Activated CD4-positive, alpha-beta T cell treated with anti-CD3 and anti-CD28 coated beads, Interleukin-2, Interleukin-6, amounts not matched to agents 100 ng/mL and 50 ng/mL, durations not matched to agents 16 hours and 8 hours (primary cell): ENCODE results near the gene UBQLN4.

ENCODE experiments used
- DNase-seq: peaks from one replicate; pipeline ENCODE4 v3.0.0-alpha.2; 2020

Gene UBQLN4

DNA sequence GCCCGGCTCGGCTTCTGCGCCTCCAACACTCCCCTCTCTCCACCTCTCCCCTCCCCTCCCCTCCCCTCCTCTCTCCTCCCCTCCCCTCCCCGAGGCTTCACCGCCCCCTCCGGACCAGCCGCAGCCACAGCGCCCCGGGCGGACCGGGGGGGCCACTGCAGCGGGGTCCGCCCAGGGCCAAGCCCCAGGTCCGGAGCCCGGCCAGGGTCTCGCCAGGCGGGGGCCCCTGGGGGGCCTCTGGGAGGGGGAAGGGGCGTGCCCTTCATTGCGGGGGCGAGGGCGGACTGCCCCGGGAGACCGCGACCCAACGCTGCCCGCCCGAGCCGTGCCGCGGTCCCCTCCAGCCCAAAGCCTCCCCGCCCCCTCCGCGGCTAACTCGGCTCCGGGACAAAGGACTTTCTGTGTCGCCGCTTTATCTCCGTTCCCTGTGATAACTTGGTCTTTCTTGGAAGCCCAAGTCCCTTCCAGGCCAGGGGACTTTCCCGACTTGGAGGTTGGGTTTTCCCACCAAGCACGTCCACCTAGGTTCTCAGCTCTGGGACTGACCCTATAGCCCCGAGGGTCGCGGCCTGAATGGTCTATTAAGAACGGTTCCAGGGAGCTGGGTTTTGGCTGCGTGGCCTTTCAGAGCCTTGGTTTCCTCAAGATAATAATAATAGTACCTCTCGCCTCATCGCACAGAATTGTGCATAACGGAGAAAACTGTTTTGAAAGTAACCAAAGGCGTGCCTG is at the start of gene UBQLN4:
Gene UBQLN4, minus strand, starts transcription at position 31 of the 732 bp plus-strand sequence. CDS start 97 bp downstream, outside the sequence.
- peak; percentile 94 for DNase-seq

GRCh38 chr1:156102633-156103511 is 49.3 kb upstream of the UBQLN4 start:
- DNase-seq: no peak

- no peak for DNase-seq
Measured at GRCh38 chr1:156101880-156102279, 48.3 kb upstream of the UBQLN4 start.

- DNase-seq: no peak
Measured at GRCh38 chr1:156100205-156100995, 46.8 kb upstream of the UBQLN4 start.

GRCh38 chr1:156099282-156099681 is 45.7 kb upstream of the UBQLN4 start:
- no peak for DNase-seq

- no peak for DNase-seq
Measured at GRCh38 chr1:156098784-156099183, 45.2 kb upstream of the UBQLN4 start.

- peak; percentile 81 for DNase-seq
Measured at GRCh38 chr1:156097499-156098178, 44.0 kb upstream of the UBQLN4 start.

DNA sequence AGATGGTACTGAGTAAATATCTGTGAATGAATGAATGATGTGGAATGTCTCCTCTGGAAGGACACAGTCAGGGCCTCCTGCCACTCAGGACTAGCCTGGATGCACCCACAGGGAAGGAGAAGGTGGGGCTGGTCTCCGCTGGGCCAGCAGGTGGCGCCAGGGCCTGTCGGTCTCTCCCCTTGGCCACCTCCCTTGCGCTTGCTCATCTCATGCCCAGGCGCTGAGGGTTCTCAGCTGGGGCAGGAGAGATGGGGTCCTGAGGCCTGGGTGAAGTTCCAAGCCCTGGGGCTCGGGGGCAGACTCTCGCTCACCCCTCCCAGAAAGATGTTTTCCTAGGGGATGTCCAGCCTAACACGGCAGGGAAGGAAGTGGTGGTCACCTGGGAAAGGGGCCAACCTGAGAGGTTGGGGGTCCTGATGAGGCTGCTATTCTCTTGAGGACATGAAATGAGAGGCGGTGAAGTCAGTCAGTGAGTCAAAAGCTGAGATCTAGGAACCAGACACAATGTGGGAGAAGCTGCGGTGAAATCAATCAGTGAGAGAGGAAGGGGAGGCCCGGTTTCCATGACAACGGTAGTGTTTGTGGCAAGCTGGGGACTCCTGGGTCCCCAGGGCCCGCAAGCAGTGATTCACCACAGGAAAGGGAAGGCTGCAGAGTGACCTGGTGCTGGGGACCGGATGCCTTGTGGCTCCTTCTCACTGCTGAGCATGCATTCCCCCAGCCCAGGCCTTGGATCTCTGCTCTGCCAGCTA is 43.2 kb upstream of the UBQLN4 start:
- peak; percentile 98 for DNase-seq

DNA sequence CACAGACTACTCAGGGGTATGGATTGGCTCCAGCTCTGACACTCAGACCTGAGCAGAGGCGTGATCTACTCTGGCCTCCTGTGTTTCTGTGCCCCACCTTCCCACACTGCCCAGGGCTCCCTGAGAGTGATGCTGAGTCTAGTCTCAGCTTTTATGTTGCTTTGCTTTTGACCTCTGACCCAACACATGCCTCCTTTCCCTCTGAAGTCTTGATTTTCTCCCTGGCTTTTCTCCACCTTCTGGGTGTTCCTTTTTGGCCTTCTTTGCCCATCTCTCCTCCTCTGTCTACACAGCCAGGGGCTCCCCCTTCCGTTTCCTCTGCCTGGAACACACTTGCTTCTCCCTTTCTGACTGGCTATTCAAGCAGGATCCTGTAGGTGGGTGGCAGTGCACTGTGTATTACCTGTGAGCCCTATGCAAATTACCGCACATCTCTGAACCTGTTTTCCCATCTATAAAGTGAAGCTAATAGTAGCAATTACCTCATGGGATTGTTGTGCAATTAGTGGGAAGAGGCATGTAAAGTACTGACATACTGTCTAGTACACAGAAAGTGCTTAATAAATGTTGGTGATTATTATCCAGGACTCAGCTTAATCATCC is 42.4 kb upstream of the UBQLN4 start:
- DNase-seq: peak; percentile 58

DNA sequence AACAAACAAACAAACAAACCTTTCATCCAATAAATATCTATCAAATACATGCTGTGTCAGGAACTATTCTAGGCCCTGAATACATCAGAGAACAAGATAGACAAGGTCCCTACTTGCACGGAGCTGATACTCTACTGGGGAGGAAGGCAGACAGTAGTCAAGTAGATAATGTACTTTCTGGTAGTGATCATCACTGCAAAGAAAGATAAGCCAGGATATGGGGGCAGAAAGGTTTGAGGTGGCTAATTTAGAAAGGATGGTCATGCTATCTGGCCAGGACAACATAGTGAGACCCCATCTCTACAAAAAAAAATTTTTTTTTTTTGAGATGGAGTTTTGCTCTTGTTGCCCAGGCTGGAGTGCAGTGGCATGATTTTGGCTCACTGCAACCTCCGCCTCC is 38.0 kb upstream of the UBQLN4 start:
- DNase-seq: no peak

DNA sequence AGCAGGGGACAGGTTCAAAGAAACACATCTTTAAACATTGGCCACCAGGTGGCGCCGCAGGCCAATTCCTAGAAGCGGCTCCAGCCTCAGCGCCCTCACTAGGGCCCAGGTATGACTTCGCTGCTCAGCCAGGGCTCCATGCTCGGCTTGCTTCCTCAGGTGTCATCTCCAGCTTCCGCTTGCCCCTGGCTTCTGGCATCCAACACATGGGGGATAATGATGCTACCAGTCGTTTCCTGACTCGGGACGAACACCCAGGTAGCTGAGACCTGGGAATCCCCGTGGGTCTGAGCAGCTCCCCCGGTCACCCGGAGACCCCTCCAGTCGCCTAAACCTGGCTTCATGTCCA is 37.2 kb upstream of the UBQLN4 start:
- peak; percentile 93 for DNase-seq

GRCh38 chr1:156090138-156090839 is 36.7 kb upstream of the UBQLN4 start:
- no peak for DNase-seq

GRCh38 chr1:156089704-156090103 is 36.1 kb upstream of the UBQLN4 start:
- no peak for DNase-seq

- DNase-seq: no peak
Measured at GRCh38 chr1:156086256-156086662, 32.7 kb upstream of the UBQLN4 start.

- no peak for DNase-seq
Measured at GRCh38 chr1:156083800-156084790, 30.5 kb upstream of the UBQLN4 start.

GRCh38 chr1:156082309-156083091 is 28.9 kb upstream of the UBQLN4 start, which contains the start of gene MEX3A:
Gene MEX3A, minus strand, starts transcription at chr1:156082465. Its CDS starts 467 bp downstream, at chr1:156081998.
- peak; percentile 67 for DNase-seq

DNA sequence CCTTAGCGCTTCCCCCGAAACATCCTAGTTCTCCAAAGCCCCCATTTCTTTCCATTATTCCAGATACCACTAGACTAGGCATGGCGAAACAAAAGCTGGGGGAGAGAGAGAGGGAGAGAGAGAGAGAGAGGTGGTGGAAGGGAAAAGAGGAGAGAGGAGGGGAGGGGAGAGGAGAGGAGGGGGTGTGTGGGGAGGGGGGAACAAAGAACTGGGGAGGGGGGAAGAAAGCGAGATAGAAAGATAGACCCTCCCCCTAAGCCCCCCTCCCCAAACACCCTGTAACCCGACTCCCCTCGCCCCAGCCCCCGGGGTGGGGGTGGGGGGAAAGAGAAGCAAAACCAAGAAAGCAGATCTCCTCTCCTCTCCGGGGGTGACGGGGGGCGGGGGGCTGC is 28.3 kb upstream of the UBQLN4 start:
- no peak for DNase-seq

DNA sequence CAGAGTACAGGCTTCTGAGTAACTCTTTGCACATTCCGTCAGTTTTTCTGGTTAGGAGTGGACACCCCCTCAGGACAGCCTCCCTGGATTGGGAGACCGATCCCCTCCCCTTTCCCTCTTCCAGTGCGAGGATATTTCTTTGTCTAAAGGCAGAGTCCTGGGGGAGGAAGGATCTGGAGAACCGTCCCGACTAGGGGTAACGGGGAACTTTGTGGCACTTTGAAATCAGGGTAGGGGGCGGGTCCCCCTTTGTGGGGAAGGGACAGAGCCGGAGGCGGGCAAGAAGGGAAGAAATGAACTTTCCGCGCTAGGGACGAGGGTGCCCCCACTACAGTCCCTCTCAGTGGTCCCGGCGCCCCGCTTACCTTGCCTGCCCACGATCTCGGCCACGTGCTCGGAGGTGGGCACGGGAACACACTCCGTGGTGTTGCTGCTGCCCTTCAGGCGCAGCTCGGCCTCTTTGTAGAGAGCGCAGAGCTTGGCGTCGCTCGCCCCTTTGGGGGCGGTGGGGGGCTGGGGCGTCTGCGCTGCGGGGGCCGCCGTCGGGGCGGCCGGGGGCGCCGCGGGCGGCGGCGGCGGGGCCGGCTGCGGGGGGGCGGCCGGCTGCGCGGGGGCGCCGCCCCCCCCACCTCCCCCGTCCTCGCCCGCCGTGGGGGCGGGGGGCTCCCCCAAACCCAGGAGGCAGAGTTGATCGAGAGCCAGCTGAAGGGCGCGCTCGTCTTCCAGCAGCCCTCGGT is 27.8 kb upstream of the UBQLN4 start:
- no peak for DNase-seq
